CD14-positive monocyte (primary cell): Measurements from ENCODE around the gene KCNB1. TPM values are rescaled to one million over a fixed set of nuclear protein-coding genes. Genes with fewer than 3 reads are reported as not detected.
"Not testable (repeated sequence)": the region's sequence is repeated elsewhere in the genome, so short reads cannot be mapped to it uniquely, and the experiment has no call there.

Experiments
- DNase-seq, 3 donors: peaks; one replicate each; pipeline ENCODE4 v3.0.0-alpha.2; 2011 to 2022
- H2AFZ ChIP-seq: 2 replicates; pipeline ENCODE4 v1.6.0; 2012; ENCODE audit warnings: mild to moderate bottlenecking, low read depth, low read length, inconsistent platforms; ENCODE audit not compliant: insufficient read depth, poor library complexity, severe bottlenecking
- H3K27ac ChIP-seq, 2 donors: 1 replicate in 1 of 2; 2 replicates in 1 of 2; pipeline ENCODE4 v1.5.1; 2012 to 2013; ENCODE audit warnings: low read length in 2 of 2, control low read depth in 1 of 2, inconsistent platforms in 1 of 2, low read depth in 1 of 2, mild to moderate bottlenecking in 1 of 2
- H3K27me3 ChIP-seq, 2 donors: one replicate each; pipeline versions ENCODE4 v1.6.0 to v1.6.1; 2011 to 2013; ENCODE audit warnings: low read length in 2 of 2; ENCODE audit not compliant: control insufficient read depth in 2 of 2, insufficient read depth in 2 of 2
- H3K36me3 ChIP-seq, 2 donors: replicated peaks in 1 of 2; 1 replicate in 1 of 2; 2 replicates in 1 of 2; pipeline versions ENCODE4 v1.5.1 to v1.6.1; 2012 to 2013; ENCODE audit warnings: low read length in 2 of 2, control low read depth in 1 of 2, inconsistent platforms in 1 of 2, mild to moderate bottlenecking in 1 of 2; ENCODE audit not compliant: insufficient read depth in 2 of 2, control insufficient read depth in 1 of 2
- H3K4me1 ChIP-seq, 2 donors: 1 replicate in 1 of 2; 2 replicates in 1 of 2; pipeline versions ENCODE4 v1.5.1 to v1.6.1; 2012 to 2013; ENCODE audit warnings: low read length in 2 of 2, control low read depth in 1 of 2, inconsistent platforms in 1 of 2, mild to moderate bottlenecking in 1 of 2, moderate library complexity in 1 of 2; ENCODE audit not compliant: insufficient read depth in 2 of 2, control insufficient read depth in 1 of 2
- H3K4me2 ChIP-seq: replicated peaks from 2 replicates; pipeline ENCODE3; 2012; ENCODE audit warnings: low read length, moderate library complexity, mild to moderate bottlenecking; ENCODE audit not compliant: poor library complexity, severe bottlenecking; ENCODE audit errors: extremely low read depth
- H3K4me3 ChIP-seq, 3 experiments: fragments of 200-600 bp in 1 of 3; sonication (generic) in 1 of 3; replicated peaks in 1 of 3; 1 replicate in 2 of 3; 2 replicates in 1 of 3; pipeline ENCODE4 v1.5.1; 2011 to 2013; ENCODE audit warnings: low read length in 3 of 3, mild to moderate bottlenecking in 3 of 3, control low read depth in 2 of 3, low read depth in 2 of 3, inconsistent platforms in 1 of 3, moderate library complexity in 1 of 3
- H3K79me2 ChIP-seq: 2 replicates; pipeline ENCODE4 v1.6.0; 2012; ENCODE audit warnings: mild to moderate bottlenecking, control low read depth, inconsistent platforms, low read length, moderate library complexity; ENCODE audit not compliant: insufficient read depth
- H3K9ac ChIP-seq: 2 replicates; pipeline ENCODE4 v1.6.0; 2017; ENCODE audit warnings: low read length, mild to moderate bottlenecking; ENCODE audit not compliant: insufficient read depth, poor library complexity, severe bottlenecking
- H3K9me3 ChIP-seq, 2 donors: replicated peaks in 1 of 2; 1 replicate in 1 of 2; 2 replicates in 1 of 2; pipeline versions ENCODE4 v1.5.1 to v1.6.1; 2012 to 2013; ENCODE audit warnings: low read length in 2 of 2, control low read depth in 1 of 2; ENCODE audit not compliant: control insufficient read depth in 1 of 2, insufficient read depth in 1 of 2
- H4K20me1 ChIP-seq: 2 replicates; pipeline ENCODE4 v1.6.0; 2012; ENCODE audit warnings: mild to moderate bottlenecking, low read length, control low read depth, moderate library complexity; ENCODE audit not compliant: insufficient read depth
- H3K27ac Mint-ChIP-seq, 7 donors: one replicate each; pipeline ENCODE4 v1.8.0; 2020; ENCODE audit warnings: mild to moderate bottlenecking in 7 of 7, mixed read lengths in 7 of 7, moderate library complexity in 6 of 7, inconsistent platforms in 2 of 7
- H3K27me3 Mint-ChIP-seq, 3 donors: one replicate each; pipeline ENCODE4 v1.8.0; 2021 to 2022; ENCODE audit warnings: low read depth in 3 of 3, mild to moderate bottlenecking in 3 of 3, mixed read lengths in 3 of 3, moderate library complexity in 3 of 3, inconsistent platforms in 1 of 3
- H3K36me3 Mint-ChIP-seq, 2 donors: one replicate each; pipeline ENCODE4 v1.8.0; 2020; ENCODE audit warnings: mixed read lengths in 2 of 2, inconsistent platforms in 1 of 2, mild to moderate bottlenecking in 1 of 2
- H3K4me1 Mint-ChIP-seq: one replicate; pipeline ENCODE4 v1.8.0; 2020; ENCODE audit warnings: mild to moderate bottlenecking, mixed read lengths
- H3K4me3 Mint-ChIP-seq, 2 donors: one replicate each; pipeline ENCODE4 v1.8.0; 2020; ENCODE audit warnings: mild to moderate bottlenecking in 2 of 2, mixed read lengths in 2 of 2, moderate library complexity in 1 of 2
- H3K9me3 Mint-ChIP-seq, 7 donors: one replicate each; pipeline ENCODE4 v1.8.0; 2020 to 2022; ENCODE audit warnings: mixed read lengths in 7 of 7, mild to moderate bottlenecking in 6 of 7, moderate library complexity in 6 of 7, inconsistent platforms in 2 of 7
- CTCF ChIP-seq: fragments of 200-600 bp; IDR thresholded peaks from one replicate; pipeline ENCODE4 v1.8.0; 2022; ENCODE audit warnings: antibody characterized with exemption, mild to moderate bottlenecking
- WGBS: methylation state at CpG from one replicate; pipeline ENCODE4 v1.1.5; 2013; ENCODE audit warnings: missing lambda C conversion rate; ENCODE audit not compliant: insufficient coverage; 5-methylcytosine and 5-hydroxymethylcytosine counted together
- intact Hi-C, 2 donors: fragments of 100-400 bp; cut with micrococcal nuclease; formaldehyde crosslinking; loops; one replicate each; pipeline versions ENCODE4 v1.15.0 to v1.15.1; 2023
- polyA plus RNA-seq, 3 donors: library from polyadenylated mRNA; depleted of rRNA in 1 of 3; unstranded in 2 of 3; stranded (reverse) in 1 of 3; fragments of 300-500 nt in 2 of 3; fragments of >200 nt in 1 of 3; fragmentation: Illumina TruSeq in 2 of 3; gene quantifications; 1 replicate in 2 of 3; 2 replicates in 1 of 3; pipeline ENCODE4 v1.2.3, GENCODE V29; 2012 to 2021

Gene KCNB1
- polyA plus RNA-seq, 3 donors = not detected

DNA sequence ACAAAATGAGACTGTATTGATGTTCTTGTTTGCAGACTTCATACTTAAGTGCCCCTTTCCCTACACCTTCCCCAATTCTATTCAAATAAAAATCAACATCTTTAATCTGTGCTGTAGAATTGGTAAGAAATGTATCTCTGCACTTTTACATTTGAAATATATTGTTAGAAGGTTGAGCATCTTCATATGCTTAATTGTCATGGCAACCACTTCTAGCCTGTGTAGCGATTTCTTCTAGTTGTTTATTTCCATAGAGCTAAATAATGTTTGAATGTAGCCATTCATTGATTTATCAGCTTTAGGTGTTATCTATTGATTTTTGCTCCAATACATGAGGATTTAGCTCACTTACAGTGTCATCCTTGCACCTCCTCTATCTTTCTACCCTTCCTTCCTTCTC, 166.9 kb downstream of the KCNB1 start:
- H3K9me3 ChIP-seq = peaks cover under 1 to 3% of the 10 kb centered on the region in 2 donors
- Mint-ChIP-seq H3K4me1 (peaks cover 20% of the 10 kb centered on the region), H3K27me3 (peaks cover 48 to 67% (median 58%) of the 10 kb centered on the region in 3 donors), H3K4me3 (no peak overlapping the region), H3K9me3 (peaks cover under 1 to 18% (median 13%) of the 10 kb centered on the region in 7 donors), H3K27ac (peak overlapping the region in 1 of 7 donors; percentile 31), H3K36me3 (peaks cover 0 to 5% of the 10 kb centered on the region in 2 donors)
- H3K9ac ChIP-seq = no peak overlapping the region
- H4K20me1 ChIP-seq = no peaks in the 10 kb centered on the region
- H3K4me2 ChIP-seq = no peak overlapping the region
- peaks cover 39 to 50% of the 10 kb centered on the region in 2 donors for H3K27me3 ChIP-seq
- WGBS = no CpG with 5 or more reads among the region's 1 CpG
- no peak for TF ChIP-seq CTCF
- H2AFZ ChIP-seq = no peak overlapping the region
- no peaks in the 10 kb centered on the region for H3K36me3 ChIP-seq
- H3K27ac ChIP-seq = no peak overlapping the region
- intact Hi-C loops = no loop called here
- no peak for DNase-seq
- no peaks in the 10 kb centered on the region for H3K79me2 ChIP-seq
- peaks cover 11 to 17% of the 10 kb centered on the region in 2 donors for H3K4me1 ChIP-seq
- H3K4me3 ChIP-seq = no peak overlapping the region

GRCh38 chr20:49314052-49314451, 168.4 kb downstream of the KCNB1 start:
- H4K20me1 ChIP-seq, H3K36me3 Mint-ChIP-seq, H3K27ac ChIP-seq, H3K9me3 ChIP-seq, H3K36me3 ChIP-seq, H3K4me3 Mint-ChIP-seq, H3K79me2 ChIP-seq, H3K4me2 ChIP-seq, intact Hi-C loops, H3K4me3 ChIP-seq, DNase-seq, H3K27ac Mint-ChIP-seq, H3K9ac ChIP-seq, H2AFZ ChIP-seq: not testable (repeated sequence)
- WGBS = no CpG with 5 or more reads among the region's 2 CpGs
- H3K27me3 Mint-ChIP-seq = peaks cover 37 to 52% (median 43%) of the 10 kb centered on the region in 3 donors
- peaks cover 24 to 35% of the 10 kb centered on the region in 2 donors for H3K27me3 ChIP-seq
- peaks cover 6 to 18% (median 13%) of the 10 kb centered on the region in 7 donors for H3K9me3 Mint-ChIP-seq
- peaks cover 7 to 11% of the 10 kb centered on the region in 2 donors for H3K4me1 ChIP-seq
- peaks cover 18% of the 10 kb centered on the region for H3K4me1 Mint-ChIP-seq

Other genes starting within 250 kb of the KCNB1 start
- gene ZNFX1, start 204.6 kb downstream of the KCNB1 start, polyA plus RNA-seq = 10 to 100 TPM; 11.4 to 23.2 (median 13.3) TPM
- gene PTGIS, start 85.5 kb upstream of the KCNB1 start, polyA plus RNA-seq = not detected
- 10 to 100 TPM in 1 of 3 donors, 1 to 10 TPM in 2; 2.4 to 18.3 (median 2.7) TPM for gene B4GALT5, start 231.2 kb upstream of the KCNB1 start, polyA plus RNA-seq